Measurements from ENCODE around the gene TUNAR.

The TUNAR gene

DNA sequence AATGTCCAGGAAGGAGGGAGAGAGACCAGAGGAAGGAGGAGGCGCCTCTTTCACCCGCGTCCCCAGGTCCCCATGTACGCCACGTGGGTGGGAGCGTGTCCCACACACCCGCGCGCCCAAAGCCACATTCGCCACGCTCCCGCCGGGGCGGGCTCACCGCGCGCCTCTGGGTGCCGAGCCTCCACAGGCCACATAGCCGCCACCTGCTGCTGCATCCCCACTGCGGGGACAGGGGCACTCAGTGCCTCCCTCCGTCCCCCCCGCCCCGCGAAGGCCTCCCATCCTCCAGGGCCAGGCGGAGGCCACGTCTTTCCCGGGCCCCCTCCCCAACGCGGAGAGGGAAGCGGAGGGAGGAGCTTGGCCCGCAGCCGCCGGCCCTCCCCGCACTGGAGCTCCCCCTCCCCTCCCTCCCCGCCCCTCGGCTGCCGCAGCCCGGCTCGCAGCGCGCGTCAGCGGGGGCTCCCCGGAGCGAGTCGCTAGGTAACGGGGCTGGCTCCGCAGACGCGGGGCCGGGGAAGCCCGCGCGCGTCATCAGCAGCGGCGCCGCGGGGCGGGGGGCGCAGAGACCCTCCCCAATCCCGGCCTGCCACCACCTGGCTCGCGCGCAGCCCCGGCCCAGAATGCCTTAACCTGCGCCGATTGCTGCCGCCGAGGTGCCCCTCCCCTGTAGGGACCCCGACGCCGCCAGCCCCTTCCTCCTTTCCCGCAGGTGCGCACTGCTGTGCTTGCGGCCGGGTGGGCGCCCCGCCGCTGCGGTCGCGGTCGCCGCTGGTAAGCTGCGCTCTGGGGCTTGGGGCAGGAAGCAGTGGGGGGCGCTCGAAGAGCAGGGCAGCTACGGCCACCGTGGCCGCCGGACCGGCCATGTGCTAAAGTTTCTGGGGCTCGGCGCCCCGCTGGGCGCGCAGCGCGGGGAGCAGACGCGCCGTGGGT, 536 bp upstream of the TUNAR start:
- FAIRE-seq, result no peak

DNA sequence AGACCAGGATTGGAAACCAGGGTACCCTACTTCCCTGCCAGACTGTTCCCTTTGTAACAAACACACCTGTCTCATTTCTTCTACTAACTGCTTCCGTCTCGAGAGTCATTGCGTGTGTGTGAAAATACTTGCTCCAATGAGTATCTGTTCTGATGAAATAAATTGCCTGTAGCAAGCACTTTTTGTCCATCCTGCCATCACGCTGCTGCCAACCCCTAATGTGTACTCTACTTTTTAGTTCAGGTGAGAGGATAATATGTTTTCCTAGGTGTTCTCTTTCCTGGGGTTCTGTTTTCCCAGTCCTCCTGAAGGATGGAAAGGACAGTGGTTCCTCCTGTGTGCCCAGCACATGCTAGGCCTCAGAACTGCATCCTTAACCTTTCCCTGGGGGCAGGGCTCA, 1.0 kb downstream of the TUNAR start:
- no peak for FAIRE-seq

DNA sequence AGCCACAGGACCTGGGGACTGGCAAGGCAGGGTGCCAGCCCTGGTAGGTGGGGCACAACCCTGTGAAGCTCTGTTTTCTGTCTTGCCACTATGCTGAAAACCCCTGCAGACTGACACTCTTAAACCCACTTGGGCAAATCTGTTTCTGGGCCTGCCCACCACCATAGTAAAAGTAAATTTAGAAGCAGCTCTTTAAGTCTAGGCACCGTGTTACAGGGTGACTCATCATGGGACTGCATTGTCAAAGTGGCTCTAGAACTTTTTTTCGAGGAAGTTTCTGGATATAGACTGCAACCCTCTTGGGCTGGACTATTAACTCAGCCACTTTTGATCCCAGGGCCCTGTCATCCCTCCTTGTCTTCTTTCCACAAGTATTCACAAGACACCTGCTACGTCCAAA, 7.7 kb downstream of the TUNAR start:
- no peak for FAIRE-seq

DNA sequence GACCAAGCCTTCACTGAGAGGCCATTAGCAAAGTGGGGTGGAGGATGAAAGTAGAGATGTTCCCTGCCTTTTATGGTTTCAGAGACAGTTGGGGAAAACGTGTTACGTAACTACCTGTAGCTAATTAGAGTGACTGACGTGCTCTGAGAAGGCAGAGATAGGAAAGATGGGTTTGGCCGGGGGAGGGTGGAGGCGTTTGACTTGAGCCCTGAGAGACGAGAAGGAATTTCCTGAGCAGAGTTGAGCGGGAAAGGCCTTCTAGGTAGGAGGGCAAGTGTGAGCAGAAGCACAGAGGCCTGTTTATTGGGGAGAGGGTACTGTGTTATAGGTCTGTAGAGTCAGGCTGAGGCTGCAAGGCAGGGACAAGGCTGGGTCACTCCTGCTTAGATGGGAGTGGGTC, 8.6 kb downstream of the TUNAR start:
- FAIRE-seq, result no peak

DNA sequence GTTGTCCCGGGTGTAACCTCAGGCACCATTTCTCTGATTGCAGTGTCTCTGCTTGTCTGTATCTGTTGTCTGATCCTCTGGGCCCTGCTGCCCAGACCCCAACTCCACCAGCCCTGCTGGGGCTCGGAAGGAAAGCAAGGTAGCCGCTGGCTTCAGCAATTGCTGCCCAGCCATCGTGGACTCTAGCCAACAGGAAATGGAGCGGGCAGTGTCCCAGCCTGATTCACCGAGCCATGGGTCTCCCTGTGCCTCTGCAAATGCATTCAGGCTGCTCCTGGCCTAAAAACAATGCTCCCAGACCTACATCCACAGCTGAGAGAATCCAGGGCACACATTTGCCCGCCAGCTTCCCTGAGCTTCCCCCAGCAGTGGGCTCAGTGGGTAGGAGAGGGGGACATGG, 9.2 kb downstream of the TUNAR start:
- FAIRE-seq, result no peak

DNA sequence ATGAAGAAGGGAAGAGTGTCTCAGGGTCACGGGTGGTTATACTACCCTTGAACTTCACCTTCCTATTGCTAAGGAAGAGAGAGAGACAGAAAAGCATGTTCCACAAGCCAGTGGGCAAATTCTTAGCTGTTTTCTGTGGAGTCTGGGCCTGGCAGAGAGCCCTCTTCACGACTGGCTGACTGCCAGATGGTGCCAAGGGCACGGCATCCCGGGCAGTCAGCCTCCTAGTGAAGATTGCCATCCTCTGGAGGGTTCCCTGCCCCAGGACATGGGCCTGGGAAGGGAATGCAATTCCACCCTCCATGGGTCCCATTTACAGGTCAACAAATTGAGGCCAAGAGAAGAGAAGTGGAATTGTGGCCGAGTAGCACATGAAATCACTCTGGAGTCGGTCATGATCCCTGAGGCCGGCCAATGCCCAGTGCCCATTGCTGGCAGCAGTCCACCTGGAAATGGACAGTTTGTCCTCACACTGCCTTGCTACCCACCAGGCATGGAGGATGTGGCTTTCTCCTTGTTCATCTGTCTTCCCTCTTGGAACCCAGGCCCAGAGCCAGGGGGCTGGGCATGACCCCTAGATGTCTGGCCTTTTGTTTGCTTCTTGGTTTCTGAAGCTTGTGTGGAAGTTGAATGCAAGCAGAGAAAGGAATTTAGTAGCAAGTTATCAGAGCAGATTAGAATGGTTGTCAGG, 9.9 kb downstream of the TUNAR start:
- FAIRE-seq, result no peak

DNA sequence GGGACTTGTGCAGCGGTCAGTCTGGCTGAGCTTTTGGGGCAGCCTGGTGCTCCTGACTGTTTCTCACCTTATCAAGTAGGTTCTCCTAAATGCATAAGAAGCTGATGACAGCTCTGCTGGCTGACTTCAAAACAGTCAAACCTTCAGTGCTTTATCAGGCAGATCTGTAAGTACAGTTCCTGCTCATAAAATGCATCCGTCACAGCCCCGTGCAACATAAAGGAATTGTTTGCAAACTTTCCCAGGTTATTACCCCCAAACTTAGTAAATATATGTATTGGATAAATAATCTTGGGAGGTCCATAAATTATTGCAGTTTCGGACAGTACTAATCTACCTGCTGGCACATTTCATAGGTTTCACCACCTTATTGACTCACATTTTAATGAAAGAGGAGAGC, 10.7 kb downstream of the TUNAR start:
- FAIRE-seq, result no peak

DNA sequence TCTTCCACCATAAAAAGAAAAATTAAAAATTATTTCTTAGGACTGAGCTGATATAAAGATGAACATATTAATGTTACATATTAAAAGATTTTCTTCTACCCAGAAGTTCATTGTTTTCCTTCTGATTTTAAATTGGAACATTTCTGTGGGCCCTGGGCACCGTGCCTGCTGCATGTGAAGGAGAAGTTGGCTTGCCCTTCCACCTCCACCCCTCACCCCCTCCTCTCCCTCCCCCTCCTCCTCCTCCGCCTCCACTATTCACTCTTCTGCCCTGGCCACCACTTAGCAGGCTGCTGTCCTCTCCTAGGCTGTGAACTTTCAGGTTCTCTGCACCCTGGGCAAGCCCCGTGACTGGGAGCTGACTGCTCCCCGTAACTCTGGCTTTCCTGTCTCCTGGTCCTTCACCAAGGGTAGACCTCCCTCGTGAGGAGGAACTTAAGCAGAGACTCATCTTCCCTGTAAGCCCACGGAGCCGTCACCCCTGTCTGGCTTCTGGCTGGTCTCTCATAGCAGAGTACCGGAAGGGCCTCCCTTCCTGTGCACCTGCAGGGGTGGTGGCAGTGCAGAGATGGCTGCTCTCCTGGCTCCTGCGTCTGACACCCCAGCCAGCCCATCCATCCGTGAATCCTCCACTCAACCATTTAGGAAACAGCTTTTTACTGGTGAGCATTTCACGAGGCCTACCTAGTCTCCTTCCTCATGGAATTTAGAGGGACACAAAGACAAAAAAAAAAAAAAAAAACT, 12.8 kb downstream of the TUNAR start:
- FAIRE-seq, result no peak

DNA sequence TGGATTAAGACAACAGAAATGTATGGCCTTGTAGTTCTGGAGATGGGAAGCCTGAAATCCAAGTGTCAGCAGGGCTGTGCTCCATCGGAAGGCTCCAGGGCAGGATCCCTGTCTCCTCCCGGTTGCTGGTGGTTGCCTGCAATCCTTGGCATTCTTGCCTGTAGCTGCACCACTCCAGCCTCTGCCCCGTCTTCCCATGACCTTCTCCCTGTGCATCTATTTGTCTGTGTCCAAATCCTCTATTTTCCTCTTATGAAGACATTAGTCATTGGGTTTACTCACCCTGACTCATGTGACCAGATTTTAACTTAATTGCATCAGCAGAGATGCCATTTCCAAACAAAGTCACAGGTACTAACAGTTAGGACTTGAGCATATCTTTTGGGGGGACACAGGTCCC, 15.1 kb downstream of the TUNAR start:
- no peak for FAIRE-seq

DNA sequence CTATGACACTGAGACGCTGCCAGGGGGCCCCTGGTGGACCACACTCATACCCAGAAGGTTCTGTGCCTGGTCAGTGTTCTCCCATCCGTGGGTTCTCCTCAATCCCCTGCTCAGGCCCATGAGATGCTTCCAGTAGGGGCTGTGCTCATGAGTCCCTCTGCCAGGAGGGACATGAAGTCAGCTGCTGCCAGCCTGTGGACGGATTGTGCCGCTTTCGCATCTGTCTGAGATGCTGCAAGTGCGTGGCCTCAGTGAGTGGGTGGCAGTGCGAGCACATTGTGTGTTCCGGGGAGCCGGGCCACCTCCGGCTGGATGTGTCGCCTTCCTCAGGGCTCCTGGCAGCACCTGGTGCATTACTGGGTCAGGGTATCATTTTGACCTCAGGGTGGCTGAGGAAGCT, 15.5 kb downstream of the TUNAR start:
- FAIRE-seq, result no peak

DNA sequence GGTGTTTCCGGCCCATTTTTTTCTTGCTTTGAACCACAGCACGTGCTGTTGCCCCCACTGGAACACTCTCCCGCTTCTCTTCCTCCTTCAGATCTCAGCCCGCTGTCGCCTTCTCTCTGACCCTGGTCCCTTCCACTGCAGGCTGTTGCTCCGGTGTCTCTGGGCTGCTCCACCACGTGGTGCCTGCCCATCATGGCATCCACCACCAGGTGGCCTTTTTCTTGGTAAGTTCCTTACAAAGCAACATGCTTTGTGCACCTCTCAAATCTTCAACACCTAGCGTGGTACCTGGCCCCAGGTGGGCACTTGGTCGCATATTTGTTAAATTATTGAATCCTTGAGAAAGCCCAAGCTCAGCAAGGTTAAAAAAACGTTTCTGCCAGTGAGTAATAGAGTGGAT, 19.1 kb downstream of the TUNAR start:
- no peak for FAIRE-seq

DNA sequence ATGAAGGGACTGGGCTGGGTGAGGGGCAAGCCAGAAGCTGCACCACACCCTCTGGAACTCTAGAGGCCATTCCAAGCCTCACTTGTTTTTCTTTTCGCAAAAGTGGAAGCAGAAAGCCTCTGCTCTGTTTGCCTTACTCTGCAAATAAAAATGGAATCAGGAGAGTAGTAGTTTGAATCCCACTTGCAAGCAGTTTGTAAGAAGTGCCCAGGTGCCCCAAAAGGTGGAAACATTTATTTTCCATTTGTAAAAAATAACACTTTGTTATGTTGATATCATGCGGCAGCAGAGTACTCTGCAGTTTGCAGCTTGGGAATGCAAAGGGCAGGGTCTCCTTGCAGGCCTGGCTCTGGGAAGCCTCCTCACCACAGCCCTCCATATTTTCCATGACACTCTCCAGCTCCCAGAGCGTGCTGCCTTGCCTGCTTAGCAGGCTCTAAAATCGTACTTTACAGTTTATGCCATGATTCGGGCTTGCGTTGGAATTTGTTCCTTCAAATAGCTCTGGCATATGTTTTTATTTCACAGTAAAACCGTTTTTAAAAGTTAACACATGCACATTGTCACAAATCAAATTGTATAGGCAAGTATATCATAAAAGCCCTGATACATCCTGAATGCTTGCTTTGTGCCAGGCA, 20.0 kb downstream of the TUNAR start:
- no peak for FAIRE-seq

DNA sequence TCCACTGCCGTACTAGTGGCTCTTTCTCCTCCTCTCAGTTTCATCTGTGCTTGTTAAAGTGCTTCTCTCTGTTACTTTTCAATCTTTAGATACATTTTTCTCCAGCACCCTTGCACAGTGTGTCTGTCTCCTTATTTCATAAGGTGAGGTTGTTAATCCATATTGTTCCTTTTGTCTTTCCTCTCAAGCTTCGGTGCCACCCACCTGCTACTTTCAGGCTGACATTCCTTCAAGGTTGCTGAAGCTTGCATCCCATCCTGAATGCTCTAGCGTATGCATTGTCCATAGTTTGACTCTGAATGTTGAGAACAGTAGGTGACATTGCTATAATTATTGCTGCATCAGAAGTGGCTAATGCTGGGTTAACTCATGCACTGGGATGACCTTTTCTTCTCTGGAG, 20.6 kb downstream of the TUNAR start:
- FAIRE-seq, result no peak

DNA sequence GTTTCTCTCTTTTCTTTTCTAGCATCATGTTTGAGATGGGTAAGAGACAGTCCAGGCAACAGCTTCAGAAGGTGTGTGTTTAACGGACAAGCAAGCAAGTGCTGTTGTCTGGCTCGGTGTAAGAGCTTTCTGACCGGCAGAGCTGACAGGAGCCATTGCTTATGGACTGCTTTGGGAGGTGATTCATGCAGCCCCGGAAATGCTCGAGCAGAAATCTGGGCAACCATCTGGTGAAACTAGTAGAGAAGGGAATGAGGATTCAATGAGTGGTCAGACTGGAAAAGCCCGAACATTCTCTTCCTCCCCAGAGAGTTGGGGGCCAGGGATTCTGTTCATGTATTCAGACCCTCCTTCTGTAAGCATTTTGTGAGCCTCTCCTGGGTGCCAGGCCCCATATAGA, 24.4 kb downstream of the TUNAR start:
- FAIRE-seq, result no peak

DNA sequence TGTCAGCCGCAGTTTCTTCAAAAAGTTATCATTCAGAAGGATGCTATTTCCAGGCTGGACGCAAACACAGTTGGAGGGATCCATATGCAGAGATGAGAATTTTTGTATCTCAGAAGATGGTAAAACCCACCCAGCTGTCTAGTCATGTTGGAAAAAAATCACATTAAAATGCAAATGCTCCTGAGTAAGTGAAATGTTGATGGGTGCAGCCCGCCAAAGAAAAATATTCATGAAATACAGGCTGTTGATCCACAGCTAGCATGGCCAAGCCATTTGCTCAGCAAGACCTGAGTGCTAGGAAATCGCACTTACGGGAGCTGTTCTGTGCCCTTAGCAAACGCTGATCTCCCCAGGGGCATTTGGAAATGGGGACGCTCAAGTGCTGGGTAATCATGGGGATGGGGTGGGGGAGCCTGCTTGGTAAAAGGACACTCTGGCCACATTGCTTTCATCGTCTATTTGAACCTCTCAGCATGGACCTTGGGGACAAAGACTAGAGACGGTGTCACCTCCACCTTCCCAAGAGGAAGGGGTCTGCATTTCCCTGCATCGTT, 25.7 kb downstream of the TUNAR start:
- FAIRE-seq, result no peak

DNA sequence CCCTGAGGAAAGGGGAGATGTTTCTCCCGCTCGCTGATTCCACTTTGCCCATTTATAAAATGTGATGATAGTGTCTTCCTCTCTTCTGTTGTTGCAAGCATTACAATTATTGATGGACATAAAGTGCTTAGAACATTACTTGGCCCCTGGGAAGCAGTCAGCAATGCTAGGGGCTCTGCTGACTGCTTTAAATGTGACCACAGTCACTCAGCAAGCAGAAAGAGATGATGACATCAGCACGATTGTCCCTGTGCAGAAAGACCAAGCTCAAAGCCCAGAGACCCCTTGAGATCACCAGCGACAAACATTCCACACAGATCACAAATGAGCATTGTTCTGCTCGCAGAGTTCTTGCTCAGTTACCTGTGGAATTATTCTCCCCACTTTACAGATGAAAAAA, 26.5 kb downstream of the TUNAR start:
- no peak for FAIRE-seq

DNA sequence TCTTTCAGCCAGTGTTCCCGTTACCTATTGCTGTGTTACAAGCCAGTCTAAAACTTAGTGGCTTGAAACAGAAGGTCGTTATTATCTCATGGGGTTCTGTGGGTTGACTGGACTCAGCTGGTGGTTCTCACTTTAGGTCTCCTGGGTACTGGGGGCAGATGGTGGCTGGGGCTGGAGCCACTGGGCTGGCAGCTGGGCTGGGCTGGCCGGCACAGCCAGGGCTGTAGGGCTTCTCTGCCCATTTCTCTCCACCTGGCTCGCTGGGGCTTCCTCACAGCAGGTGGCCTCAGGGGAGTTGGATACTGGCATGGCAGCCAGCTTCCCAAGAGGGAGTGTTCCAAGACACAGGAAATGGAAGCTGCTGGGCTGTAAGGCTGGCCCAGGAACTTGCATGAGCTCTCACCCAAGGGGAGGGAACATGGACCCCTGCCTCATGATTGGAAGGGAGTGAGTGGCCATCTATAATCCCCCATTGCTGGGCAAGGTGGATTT, 27.0 kb downstream of the TUNAR start:
- no peak for FAIRE-seq

DNA sequence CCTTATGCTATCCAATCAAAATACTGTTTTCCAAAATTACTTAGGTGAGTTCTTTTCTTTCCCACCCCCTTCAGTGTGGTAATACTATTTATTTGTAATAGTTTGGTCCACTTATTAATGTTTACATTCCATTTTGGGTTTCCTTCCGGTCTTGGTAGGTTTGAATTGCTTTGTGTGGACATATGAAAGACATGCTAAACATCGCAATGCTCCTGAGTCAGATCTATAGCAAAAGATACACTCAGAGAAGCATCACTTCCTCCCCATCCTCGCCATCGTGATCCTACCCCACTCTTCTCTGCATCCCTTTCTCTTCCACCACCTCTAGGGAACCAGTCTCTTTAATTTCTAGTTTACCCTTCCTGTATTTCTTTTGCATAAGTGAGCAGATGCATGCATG, 30.0 kb downstream of the TUNAR start:
- FAIRE-seq, result no peak

DNA sequence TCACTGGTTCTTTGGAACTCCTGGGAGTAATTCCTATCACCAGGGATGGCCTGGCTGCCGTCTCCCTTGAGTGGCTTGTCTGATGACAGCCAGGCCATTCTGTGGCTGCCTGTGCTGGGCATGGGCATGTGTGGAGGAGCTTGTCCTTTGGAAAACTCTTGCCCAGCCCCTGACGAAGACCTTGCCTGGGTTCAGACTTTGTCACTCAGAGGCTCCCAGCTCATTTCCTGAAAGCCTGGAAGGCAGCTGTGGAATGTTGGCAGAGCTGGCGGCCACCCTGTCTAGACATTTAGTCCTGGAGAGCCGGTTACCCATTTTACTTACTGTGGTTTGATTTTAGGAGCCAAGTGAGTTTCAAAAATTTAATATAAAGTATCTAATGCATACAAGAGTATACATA, 34.0 kb downstream of the TUNAR start:
- no peak for FAIRE-seq

DNA sequence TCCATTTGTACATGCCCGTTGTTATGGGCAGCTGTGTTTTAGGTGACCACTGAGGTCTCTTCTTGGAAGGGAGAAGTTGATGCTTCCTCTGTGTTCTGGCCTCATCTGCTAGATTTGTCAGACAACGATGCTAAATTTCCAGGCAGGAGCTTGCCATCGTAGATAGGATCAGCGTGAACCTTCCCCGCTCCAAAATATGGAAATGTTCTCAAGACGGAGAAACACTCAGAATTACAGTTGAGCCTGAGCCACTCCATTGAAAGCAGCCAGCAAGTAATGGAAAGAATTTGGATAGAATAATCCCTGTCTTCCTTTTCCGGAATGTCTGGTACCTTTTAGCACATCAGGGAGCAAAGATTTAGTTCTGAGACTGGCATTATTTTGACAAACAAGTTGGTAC, 34.8 kb downstream of the TUNAR start:
- FAIRE-seq, result no peak

DNA sequence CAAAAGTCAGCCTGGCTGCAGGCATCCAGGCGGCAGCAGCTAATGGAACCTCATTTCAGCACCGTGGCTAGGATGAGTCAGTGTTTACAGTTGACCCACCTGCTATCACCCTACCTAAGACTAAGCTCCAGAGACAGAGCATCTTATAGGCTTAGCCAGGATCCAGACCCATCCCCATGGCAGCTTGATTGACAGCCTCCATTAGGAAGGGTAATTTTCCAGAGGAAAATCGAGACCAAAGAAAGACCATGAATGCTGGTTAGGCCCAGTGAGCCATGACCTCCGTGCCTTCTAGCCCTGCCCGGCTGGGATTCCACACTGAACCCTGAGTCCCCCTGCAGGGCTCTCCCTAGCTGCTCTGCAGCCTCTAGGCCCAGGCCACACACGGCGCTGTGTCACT, 38.7 kb downstream of the TUNAR start:
- FAIRE-seq, result no peak

DNA sequence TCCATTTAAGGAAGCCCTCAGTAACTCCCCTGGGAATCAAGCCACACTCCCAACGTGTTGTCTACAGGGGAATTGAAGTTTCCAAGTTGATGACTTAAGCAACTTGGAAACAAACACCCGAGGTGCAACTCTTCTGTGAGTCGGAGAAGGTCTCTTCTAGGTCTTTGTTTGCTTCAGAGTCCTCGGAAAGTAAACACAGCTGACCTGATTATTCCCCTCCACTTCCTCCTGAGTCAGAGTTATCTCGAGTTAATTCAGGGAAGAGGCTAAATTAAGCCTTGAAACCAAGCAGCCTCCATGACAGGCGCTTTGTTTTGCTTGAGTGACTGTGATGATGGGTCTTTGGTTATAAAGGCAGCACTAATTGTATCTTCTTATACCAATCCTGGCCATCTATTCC, 41.8 kb downstream of the TUNAR start:
- no peak for FAIRE-seq
